ENCODE data around the gene TANGO2.

Gene TANGO2

GRCh38 chr22:20111045-20111688, 90.3 kb downstream of the TANGO2 start:
- Mint-ChIP-seq H3K36me3 (ENCODE audit: low read depth) (peaks cover 28% of the 10 kb centered on the region), H3K27ac (peak overlapping the region in 1 of 3 experiments; percentile 23), H3K9me3 (no peaks in the 10 kb centered on the region), H3K4me1 (peaks cover 5% of the 10 kb centered on the region), H3K4me3 (peak overlapping the region in 1 of 3 experiments; percentile 54), H3K27me3 (ENCODE audit: low read depth) (no peaks in the 10 kb centered on the region)
- peak in 2 of 3 experiments; percentile 18 to 34 for TF ChIP-seq CTCF (IDR thresholded peaks at IDR 0.05; ENCODE audit: unreplicated experiment in 3 of 3)

GRCh38 chr22:20111689-20112622, 91.0 kb downstream of the TANGO2 start:
- Mint-ChIP-seq H3K36me3 (ENCODE audit: low read depth) (peaks cover 25% of the 10 kb centered on the region), H3K27me3 (ENCODE audit: low read depth) (no peaks in the 10 kb centered on the region), H3K4me1 (peaks cover 5% of the 10 kb centered on the region), H3K9me3 (no peaks in the 10 kb centered on the region), H3K4me3 (no peak overlapping the region), H3K27ac (no peak overlapping the region)
- TF ChIP-seq CTCF (IDR thresholded peaks at IDR 0.05; ENCODE audit: unreplicated experiment in 3 of 3) = no peak

- H3K9me3 Mint-ChIP-seq = no peaks in the 10 kb centered on the region
- no peaks in the 10 kb centered on the region for H3K27me3 Mint-ChIP-seq (ENCODE audit: low read depth)
- peaks cover 16% of the 10 kb centered on the region for H3K36me3 Mint-ChIP-seq (ENCODE audit: low read depth)
- no peak for TF ChIP-seq CTCF (IDR thresholded peaks at IDR 0.05; ENCODE audit: unreplicated experiment in 3 of 3)
- H3K27ac Mint-ChIP-seq = no peak overlapping the region
- H3K4me1 Mint-ChIP-seq = peaks cover 5% of the 10 kb centered on the region
- no peak overlapping the region for H3K4me3 Mint-ChIP-seq
Measured at GRCh38 chr22:20112623-20113511, 92.0 kb downstream of the TANGO2 start.

GRCh38 chr22:20113551-20114310, 92.8 kb downstream of the TANGO2 start:
- H3K9me3 Mint-ChIP-seq = no peaks in the 10 kb centered on the region

More at GRCh38 chr22:20113551-20114310, 92.8 kb downstream of the TANGO2 start:
- Mint-ChIP-seq H3K27ac (peak overlapping the region in 1 of 3 experiments; percentile 41), H3K4me1 (peaks cover 8% of the 10 kb centered on the region), H3K36me3 (ENCODE audit: low read depth) (peaks cover 13% of the 10 kb centered on the region), H3K27me3 (ENCODE audit: low read depth) (no peaks in the 10 kb centered on the region), H3K4me3 (peak overlapping the region in 2 of 3 experiments; percentile 16 to 26)
- no peak for TF ChIP-seq CTCF (IDR thresholded peaks at IDR 0.05; ENCODE audit: unreplicated experiment in 3 of 3)
